HAP-1 (cell line): ENCODE results near the gene SSU72.
"Not testable (repeated sequence)": the region's sequence is repeated elsewhere in the genome, so short reads cannot be mapped to it uniquely, and the experiment has no call there.

Experiments used
- DNase-seq, 2 experiments: peaks; one replicate each; pipeline ENCODE4 v3.0.0-alpha.2; 2016 to 2020; ENCODE audit warnings: low spot score in 2 of 2
- H3K27me3 ChIP-seq: fragments of 250-450 bp; sonication (Bioruptor Pico); 2 replicates; pipeline ENCODE4 v1.5.1; 2020; ENCODE audit warnings: low read depth, mild to moderate bottlenecking, moderate library complexity
- H3K36me3 ChIP-seq: fragments of 250-450 bp; sonication (Bioruptor Pico); replicated peaks from 2 replicates; pipeline ENCODE4 v1.5.1; 2020; ENCODE audit warnings: mild to moderate bottlenecking
- H3K4me1 ChIP-seq: fragments of 250-450 bp; sonication (Bioruptor Pico); 2 replicates; pipeline ENCODE4 v1.5.1; 2020; ENCODE audit warnings: mild to moderate bottlenecking
- H3K4me3 ChIP-seq: fragments of 250-450 bp; sonication (Bioruptor Pico); 2 replicates; pipeline ENCODE4 v1.5.1; 2020; ENCODE audit warnings: mild to moderate bottlenecking, moderate library complexity
- H3K9me3 ChIP-seq: fragments of 250-450 bp; sonication (Bioruptor Pico); 2 replicates; pipeline ENCODE4 v1.5.1; 2020; ENCODE audit warnings: mild to moderate bottlenecking, moderate library complexity
- in situ Hi-C: fragments of 300-500 bp; cut with MboI; formaldehyde crosslinking; loops from 3 replicates; pipeline ENCODE4 v1.14.3; 2020; ENCODE audit warnings: low sequenced_read_pairs, inconsistent platforms, mixed read lengths

Gene SSU72

GRCh38 chr1:1567891-1568291, 6.8 kb downstream of the SSU72 start:
- Histone ChIP-seq H3K9me3 (no peaks in the 10 kb centered on the region), H3K27me3 (no peaks in the 10 kb centered on the region), H3K4me3 (no peak overlapping the region), H3K36me3 (peaks cover 69% of the 10 kb centered on the region), H3K4me1 (no peaks in the 10 kb centered on the region; the same call in 1 of the 2 replicates)
- in situ Hi-C loops = no loop called here
- no peak for DNase-seq

DNA sequence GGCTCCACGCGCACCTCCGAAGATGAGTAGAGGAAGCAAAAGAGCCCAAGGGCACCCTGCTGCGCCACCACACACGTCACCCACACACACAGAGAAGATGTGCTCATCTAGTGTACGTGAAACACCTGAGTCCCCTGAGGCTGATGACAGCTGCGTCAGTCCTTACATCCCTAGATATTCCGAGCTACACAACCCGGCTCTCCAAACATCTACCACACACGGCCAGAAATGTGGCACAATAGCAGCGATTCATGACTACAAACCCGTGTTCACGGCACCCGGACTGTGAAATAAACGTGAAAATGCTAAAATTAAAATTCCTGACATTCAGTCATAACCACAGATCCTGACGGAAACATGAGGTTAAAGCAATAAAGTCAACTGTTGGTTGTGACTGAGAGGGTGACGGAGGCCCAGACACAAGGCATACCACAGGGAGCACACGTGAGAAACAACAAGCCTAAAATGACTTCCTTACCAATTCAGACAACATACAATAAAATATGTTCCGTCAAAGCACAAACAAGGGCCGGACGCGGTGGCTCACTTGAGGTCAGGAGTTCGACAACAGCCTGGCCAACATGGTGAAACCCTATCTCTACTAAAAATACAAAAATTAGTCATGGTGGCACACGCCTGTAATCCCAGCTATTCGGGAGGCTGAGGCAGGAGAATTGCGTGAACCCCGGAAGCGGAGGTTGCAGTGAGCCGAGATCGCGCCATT, 7.3 kb downstream of the SSU72 start:
- no peak for DNase-seq
- Histone ChIP-seq H3K36me3 (peaks cover 70% of the 10 kb centered on the region), H3K9me3 (no peaks in the 10 kb centered on the region), H3K4me1 (no peaks in the 10 kb centered on the region), H3K4me3 (no peak overlapping the region), H3K27me3 (no peaks in the 10 kb centered on the region)
- in situ Hi-C loops = no loop called here

DNA sequence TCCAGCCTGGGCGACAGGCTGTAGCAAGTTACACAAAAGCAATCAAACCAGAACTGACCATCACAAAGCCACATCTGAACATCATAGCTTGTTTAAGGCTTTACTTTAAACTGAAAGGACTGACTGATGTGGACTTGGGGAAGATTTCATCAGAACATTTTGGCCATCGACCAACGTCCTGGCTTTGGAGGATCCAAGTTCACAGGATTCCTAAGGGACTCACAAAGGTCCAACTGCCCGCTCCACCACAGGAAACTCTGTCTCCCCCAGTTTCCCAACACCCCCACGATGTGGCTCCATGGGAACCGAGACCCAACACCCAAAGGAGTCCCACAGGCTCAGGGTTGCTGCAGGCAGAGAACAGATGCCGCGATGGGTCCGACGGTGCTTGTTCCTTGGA, 9.3 kb downstream of the SSU72 start:
- H3K4me1 ChIP-seq = no peaks in the 10 kb centered on the region
- H3K27me3 ChIP-seq = no peaks in the 10 kb centered on the region
- H3K9me3 ChIP-seq = no peaks in the 10 kb centered on the region
- no peak for DNase-seq
- no peak overlapping the region for H3K4me3 ChIP-seq
- peaks cover 72% of the 10 kb centered on the region for H3K36me3 ChIP-seq
- in situ Hi-C loops = no loop called here

GRCh38 chr1:1564268-1564667, 10.4 kb downstream of the SSU72 start:
- DNase-seq = no peak
- in situ Hi-C loops = no loop called here
- H3K36me3 ChIP-seq = peaks cover 66% of the 10 kb centered on the region
- no peaks in the 10 kb centered on the region for H3K4me1 ChIP-seq
- H3K9me3 ChIP-seq = no peaks in the 10 kb centered on the region
- no peaks in the 10 kb centered on the region for H3K27me3 ChIP-seq
- no peak overlapping the region for H3K4me3 ChIP-seq

DNA sequence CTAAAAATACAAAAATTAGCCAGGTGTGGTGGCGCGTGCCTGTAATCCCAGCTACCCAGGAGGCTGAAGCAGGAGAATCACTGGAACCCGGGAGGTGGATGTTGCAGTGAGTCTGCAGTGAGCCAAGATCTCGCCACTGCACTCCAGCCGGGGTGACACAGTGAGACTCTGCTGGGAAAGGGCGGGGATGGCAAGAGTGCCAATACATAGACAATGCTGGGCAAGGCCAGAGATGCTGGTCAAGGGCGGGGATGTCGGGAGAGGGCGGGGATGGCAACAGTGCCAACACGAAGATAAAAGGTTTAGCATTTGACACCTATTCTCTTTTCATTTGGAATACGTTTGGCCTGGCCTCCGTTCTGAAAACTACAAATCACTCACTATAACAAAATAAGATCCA, 11.0 kb downstream of the SSU72 start:
- no peaks in the 10 kb centered on the region for H3K9me3 ChIP-seq
- H3K36me3 ChIP-seq = peaks cover 64% of the 10 kb centered on the region
- H3K27me3 ChIP-seq = no peaks in the 10 kb centered on the region
- DNase-seq = no peak
- in situ Hi-C loops = no loop called here
- H3K4me3 ChIP-seq = no peak overlapping the region
- no peaks in the 10 kb centered on the region for H3K4me1 ChIP-seq

DNA sequence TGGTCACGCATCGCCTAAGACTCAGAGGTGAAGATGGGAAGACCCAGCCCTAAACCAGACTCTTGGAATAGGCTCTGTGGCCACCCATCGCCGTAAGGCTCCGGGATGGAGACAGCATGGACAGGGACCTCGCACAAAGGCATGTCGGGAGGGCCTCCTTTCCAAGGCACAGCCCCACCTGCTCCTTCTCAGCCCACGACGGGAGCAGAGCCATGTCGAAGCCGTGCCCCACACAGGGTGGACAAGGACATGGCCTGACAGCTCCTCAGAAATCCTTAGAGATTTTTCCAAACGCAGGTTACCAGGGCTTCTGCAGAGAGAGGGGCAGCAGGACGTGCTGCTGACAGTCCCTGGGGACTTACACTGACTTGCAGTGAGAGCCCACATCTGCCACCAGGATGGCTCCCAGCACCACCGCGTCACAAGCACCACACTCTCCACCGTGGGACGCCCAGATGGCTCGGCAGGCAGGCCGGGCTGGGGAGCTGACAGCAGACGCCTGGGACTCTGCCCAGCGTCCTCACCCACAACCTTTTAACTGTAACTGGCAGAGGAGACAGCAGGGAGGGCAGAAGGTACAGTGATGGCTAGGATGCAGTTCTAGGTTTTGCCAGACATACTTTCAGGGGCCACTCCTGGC, 12.0 kb downstream of the SSU72 start:
- no peak for DNase-seq
- Histone ChIP-seq H3K9me3 (no peaks in the 10 kb centered on the region), H3K27me3 (no peaks in the 10 kb centered on the region), H3K4me1 (no peaks in the 10 kb centered on the region), H3K36me3 (peaks cover 64% of the 10 kb centered on the region), H3K4me3 (no peak overlapping the region)
- in situ Hi-C loops = no loop called here

DNA sequence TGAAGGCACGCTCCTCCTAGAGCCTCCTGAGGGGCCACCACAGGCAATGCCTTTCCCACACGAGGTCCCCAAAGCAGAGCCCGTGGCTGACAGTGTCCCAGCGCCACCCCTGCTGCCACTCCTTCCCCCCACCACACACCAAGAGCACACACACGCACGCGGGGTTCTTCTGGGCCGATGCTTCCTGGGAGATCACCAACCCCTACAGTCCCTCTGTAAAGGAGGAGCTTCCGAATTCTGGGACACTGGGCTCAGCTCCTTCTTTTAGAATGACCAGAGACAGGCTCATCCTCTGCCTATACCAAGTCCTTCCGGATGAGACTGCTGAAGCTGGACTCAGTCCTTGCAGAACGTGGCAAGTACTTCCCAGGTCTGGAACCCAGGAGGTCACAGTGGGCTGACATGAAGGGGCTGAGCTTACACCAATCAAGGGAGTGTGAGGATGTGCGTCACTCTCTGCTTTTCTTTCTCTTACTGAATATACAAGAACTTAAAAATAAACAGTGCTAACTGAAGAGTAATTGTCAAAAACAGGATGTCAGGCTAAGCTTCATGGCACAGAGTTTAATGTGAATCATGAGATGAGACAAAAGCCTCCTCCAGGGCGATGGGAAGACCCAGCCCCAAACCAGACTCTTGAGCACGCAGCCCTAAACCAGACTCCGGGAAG, 12.7 kb downstream of the SSU72 start:
- no peaks in the 10 kb centered on the region for H3K9me3 ChIP-seq
- DNase-seq = no peak
- H3K4me3 ChIP-seq = no peak overlapping the region
- H3K27me3 ChIP-seq = no peaks in the 10 kb centered on the region
- H3K4me1 ChIP-seq = no peaks in the 10 kb centered on the region
- in situ Hi-C loops = no loop called here
- H3K36me3 ChIP-seq = peaks cover 61% of the 10 kb centered on the region

DNA sequence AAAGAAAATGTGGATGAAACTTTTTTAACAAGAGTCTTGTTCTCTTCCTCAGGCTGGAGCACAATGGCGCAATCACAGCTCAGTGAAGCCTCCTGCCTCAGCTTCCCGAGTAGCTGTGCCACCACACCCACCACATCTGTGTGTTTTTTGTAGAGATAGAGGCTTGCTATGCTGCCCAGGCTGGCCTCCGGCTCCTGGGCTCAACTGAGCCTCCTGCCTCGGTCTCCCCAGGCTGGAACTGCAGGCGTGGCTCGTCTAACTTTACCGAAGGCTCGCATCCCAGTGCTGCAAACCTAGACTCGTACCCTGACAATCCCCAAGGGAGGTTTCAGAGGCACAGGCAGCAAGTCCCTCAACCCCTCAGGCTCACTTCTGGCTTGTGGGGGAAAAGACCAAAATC, 14.5 kb downstream of the SSU72 start:
- peaks cover 46% of the 10 kb centered on the region for H3K36me3 ChIP-seq
- in situ Hi-C loops = no loop called here
- DNase-seq = no peak
- H3K4me3 ChIP-seq = no peak overlapping the region
- no peaks in the 10 kb centered on the region for H3K4me1 ChIP-seq
- H3K9me3 ChIP-seq = no peaks in the 10 kb centered on the region
- no peaks in the 10 kb centered on the region for H3K27me3 ChIP-seq

GRCh38 chr1:1559066-1559465, 15.6 kb downstream of the SSU72 start:
- H3K4me3 ChIP-seq = no peak overlapping the region
- peak in 1 of 2 experiments; percentile 16 for DNase-seq
- H3K27me3 ChIP-seq = no peaks in the 10 kb centered on the region
- H3K9me3 ChIP-seq = no peaks in the 10 kb centered on the region
- in situ Hi-C loops = no loop called here
- no peaks in the 10 kb centered on the region for H3K4me1 ChIP-seq
- peaks cover 35% of the 10 kb centered on the region for H3K36me3 ChIP-seq

DNA sequence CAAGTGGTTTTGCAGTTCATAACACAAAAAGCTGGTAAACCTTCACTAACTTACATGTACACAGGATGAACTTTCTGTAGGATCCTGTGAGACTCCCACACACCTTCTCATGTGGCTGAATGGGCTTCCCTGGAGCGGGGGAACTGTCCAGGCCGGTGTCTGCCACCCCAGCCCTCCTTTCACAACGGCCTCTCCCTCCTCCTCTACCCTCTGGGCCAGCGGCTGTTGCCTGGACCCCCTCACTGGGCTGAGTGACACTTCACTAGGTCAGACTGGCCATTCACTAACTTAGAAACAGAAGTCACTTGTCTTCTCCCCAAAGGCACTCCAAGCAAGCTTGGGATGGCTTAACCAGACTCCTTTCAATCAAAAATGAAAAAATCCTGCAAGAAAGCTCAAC, 16.1 kb downstream of the SSU72 start:
- Histone ChIP-seq H3K9me3 (no peaks in the 10 kb centered on the region), H3K27me3 (no peaks in the 10 kb centered on the region), H3K36me3 (peaks cover 30% of the 10 kb centered on the region), H3K4me1 (no peaks in the 10 kb centered on the region), H3K4me3 (no peak overlapping the region)
- in situ Hi-C loops = no loop called here
- DNase-seq = no peak

DNA sequence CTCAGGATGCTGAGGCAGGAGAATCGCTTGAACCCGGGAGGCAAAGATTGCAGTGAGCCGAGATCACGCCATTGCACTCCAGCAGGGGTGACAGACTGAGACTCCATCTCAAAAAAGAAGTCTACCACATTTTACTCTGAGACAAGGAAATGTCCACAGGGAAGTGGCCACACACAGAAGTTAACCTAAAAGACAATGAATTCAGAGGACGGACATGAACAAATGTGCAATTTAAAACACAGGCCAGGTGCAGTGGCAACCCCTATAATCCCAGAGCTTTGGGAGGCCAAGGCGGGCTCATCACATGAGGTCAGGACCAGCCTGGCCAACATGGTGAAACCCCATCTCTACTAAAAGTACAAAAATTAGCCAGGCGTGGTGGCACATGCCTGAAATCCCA, 17.0 kb downstream of the SSU72 start:
- H3K4me3 ChIP-seq, H3K27me3 ChIP-seq, DNase-seq, in situ Hi-C loops, H3K4me1 ChIP-seq, H3K9me3 ChIP-seq: not testable (repeated sequence)
- peaks cover 23% of the 10 kb centered on the region for H3K36me3 ChIP-seq

DNA sequence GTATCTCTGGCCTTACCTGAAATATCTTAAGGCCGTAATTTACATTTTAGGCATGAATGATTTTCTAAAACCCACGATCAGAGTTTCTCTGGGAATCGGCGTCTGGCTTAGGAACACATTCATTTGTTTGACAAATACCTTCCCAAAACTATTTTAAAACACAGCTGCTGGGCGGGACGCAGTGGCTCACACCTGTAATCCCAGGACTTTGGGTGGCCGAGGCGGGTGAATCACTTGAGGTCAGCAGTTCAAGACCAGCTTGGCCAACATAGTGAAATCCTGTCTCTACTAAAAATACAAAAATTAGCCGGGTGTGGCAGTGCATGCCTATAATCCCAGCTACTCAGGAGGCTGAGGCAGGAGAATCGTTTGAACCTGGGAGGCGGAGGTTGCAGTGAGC, 17.7 kb downstream of the SSU72 start:
- H3K9me3 ChIP-seq, in situ Hi-C loops, H3K4me1 ChIP-seq, DNase-seq, H3K27me3 ChIP-seq, H3K4me3 ChIP-seq: not testable (repeated sequence)
- H3K36me3 ChIP-seq = peaks cover 17% of the 10 kb centered on the region

GRCh38 chr1:1556505-1556904, 18.2 kb downstream of the SSU72 start:
- no peak for DNase-seq
- H3K4me1 ChIP-seq = no peaks in the 10 kb centered on the region
- peaks cover 12% of the 10 kb centered on the region for H3K36me3 ChIP-seq
- no peak overlapping the region for H3K4me3 ChIP-seq
- in situ Hi-C loops = no loop called here
- no peaks in the 10 kb centered on the region for H3K9me3 ChIP-seq
- no peaks in the 10 kb centered on the region for H3K27me3 ChIP-seq
